ENCODE data around the gene NCLN.

DNA sequence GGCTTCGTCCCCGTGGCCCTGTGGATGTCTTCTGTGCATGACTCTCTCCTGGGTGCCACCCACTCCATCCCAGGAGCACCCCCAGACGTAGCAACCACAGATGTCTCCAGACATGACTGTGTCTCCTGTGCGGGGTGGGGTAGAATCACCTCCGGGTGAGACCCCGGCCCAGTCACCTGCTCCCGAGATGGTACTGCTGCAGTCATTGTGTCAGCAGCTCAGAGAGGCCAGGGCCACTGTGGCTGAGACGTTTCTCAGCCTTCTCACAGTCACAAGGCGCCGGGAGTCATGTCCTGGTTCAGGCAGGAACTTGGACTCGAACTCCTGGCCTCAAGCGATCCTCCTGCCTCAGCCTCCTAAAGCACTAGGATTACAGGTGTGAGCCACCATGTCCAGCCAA is 16.6 kb downstream of the NCLN start:
- TF ChIP-seq, protein P1, sequence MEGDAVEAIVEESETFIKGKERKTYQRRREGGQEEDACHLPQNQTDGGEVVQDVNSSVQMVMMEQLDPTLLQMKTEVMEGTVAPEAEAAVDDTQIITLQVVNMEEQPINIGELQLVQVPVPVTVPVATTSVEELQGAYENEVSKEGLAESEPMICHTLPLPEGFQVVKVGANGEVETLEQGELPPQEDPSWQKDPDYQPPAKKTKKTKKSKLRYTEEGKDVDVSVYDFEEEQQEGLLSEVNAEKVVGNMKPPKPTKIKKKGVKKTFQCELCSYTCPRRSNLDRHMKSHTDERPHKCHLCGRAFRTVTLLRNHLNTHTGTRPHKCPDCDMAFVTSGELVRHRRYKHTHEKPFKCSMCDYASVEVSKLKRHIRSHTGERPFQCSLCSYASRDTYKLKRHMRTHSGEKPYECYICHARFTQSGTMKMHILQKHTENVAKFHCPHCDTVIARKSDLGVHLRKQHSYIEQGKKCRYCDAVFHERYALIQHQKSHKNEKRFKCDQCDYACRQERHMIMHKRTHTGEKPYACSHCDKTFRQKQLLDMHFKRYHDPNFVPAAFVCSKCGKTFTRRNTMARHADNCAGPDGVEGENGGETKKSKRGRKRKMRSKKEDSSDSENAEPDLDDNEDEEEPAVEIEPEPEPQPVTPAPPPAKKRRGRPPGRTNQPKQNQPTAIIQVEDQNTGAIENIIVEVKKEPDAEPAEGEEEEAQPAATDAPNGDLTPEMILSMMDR (IDR thresholded peaks at IDR 0.05; ENCODE audit: insufficient read depth, low read length): no peak
- TF ChIP-seq POLR2AphosphoS5 (IDR thresholded peaks at IDR 0.05; ENCODE audit: low read depth) (no peak), GABPA (IDR thresholded peaks at IDR 0.05; ENCODE audit: low read depth) (no peak), SPI1 (IDR thresholded peaks at IDR 0.05; ENCODE audit: borderline replicate concordance, low read depth) (no peak)
- TF ChIP-seq, protein P2, sequence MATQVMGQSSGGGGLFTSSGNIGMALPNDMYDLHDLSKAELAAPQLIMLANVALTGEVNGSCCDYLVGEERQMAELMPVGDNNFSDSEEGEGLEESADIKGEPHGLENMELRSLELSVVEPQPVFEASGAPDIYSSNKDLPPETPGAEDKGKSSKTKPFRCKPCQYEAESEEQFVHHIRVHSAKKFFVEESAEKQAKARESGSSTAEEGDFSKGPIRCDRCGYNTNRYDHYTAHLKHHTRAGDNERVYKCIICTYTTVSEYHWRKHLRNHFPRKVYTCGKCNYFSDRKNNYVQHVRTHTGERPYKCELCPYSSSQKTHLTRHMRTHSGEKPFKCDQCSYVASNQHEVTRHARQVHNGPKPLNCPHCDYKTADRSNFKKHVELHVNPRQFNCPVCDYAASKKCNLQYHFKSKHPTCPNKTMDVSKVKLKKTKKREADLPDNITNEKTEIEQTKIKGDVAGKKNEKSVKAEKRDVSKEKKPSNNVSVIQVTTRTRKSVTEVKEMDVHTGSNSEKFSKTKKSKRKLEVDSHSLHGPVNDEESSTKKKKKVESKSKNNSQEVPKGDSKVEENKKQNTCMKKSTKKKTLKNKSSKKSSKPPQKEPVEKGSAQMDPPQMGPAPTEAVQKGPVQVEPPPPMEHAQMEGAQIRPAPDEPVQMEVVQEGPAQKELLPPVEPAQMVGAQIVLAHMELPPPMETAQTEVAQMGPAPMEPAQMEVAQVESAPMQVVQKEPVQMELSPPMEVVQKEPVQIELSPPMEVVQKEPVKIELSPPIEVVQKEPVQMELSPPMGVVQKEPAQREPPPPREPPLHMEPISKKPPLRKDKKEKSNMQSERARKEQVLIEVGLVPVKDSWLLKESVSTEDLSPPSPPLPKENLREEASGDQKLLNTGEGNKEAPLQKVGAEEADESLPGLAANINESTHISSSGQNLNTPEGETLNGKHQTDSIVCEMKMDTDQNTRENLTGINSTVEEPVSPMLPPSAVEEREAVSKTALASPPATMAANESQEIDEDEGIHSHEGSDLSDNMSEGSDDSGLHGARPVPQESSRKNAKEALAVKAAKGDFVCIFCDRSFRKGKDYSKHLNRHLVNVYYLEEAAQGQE (IDR thresholded peaks at IDR 0.05; ENCODE audit: insufficient replicate concordance, low read depth): no peak

Data from HL-60 (cell line).